Prostate gland (tissue), 2 donors: ENCODE results near the gene SLC39A9. TPM values are rescaled to one million over a fixed set of nuclear protein-coding genes. Genes with fewer than 3 reads are reported as not detected.
A peak's percentile ranks its signal among the peaks of the same experiment; 100 is the strongest.

Experiments
- DNase-seq: peaks from one replicate; pipeline ENCODE4 v3.0.0-alpha.2; 2019; ENCODE audit warnings: low spot score
- H3K27ac ChIP-seq, 2 donors: fragments of 200-600 bp; sonication (generic); 2 replicates each; pipeline ENCODE4 v1.5.1; 2017 to 2019
- H3K27me3 ChIP-seq: fragments of 200-600 bp; sonication (generic); replicated peaks from 2 replicates; pipeline ENCODE4 v1.5.1; 2019; ENCODE audit not compliant: insufficient read depth
- H3K36me3 ChIP-seq, 2 donors: fragments of 200-600 bp; sonication (generic); 1 replicate in 1 of 2; 2 replicates in 1 of 2; pipeline versions ENCODE4 v1.5.1 to v1.8.1; 2017 to 2019
- H3K4me1 ChIP-seq: fragments of 200-600 bp; sonication (generic); replicated peaks from 2 replicates; pipeline ENCODE4 v1.5.1; 2019
- H3K4me3 ChIP-seq, 2 donors: fragments of 200-600 bp; sonication (generic); 2 replicates each; pipeline ENCODE4 v1.5.1; 2017 to 2019
- H3K9me3 ChIP-seq: fragments of 200-600 bp; sonication (generic); 2 replicates; pipeline ENCODE4 v1.5.1; 2017
- POLR2A ChIP-seq: fragments of 450-650 bp; IDR thresholded peaks from one replicate; pipeline ENCODE4 v1.6.1; 2016; ENCODE audit warnings: antibody characterized with exemption, mild to moderate bottlenecking
- POLR2AphosphoS5 ChIP-seq: sonication (generic); formaldehyde crosslinking; IDR thresholded peaks from one replicate; pipeline ENCODE4 v1.6.1; 2017; ENCODE audit warnings: antibody characterized with exemption
- WGBS: methylation state at CpG from one replicate; pipeline ENCODE4 v1.1.5; 2018; 5-methylcytosine and 5-hydroxymethylcytosine counted together
- intact Hi-C: fragments of 100-400 bp; cut with DNase I; formaldehyde crosslinking; loops from one replicate; pipeline ENCODE4 v1.14.2; 2022
- total RNA-seq, 2 donors: library from RNA; depleted of rRNA; stranded (reverse); fragments of >200 nt; gene quantifications; one replicate each; pipeline ENCODE4 v1.1.0, GENCODE V29; 2016
- TF ChIP-seq, protein P1 (sequence below), 4 experiments: fragments of 200-600 bp in 2 of 4; fragments of 450-650 bp in 2 of 4; sonication (generic) in 2 of 4; IDR thresholded peaks; 1 replicate in 3 of 4; 2 replicates in 1 of 4; pipeline ENCODE4 v1.5.1; 2016 to 2019; ENCODE audit warnings: antibody characterized with exemption in 4 of 4, mild to moderate bottlenecking in 2 of 4, moderate library complexity in 2 of 4

The SLC39A9 gene
- total RNA-seq, 2 donors from 2014 or later: 71.5 to 102 TPM

DNA sequence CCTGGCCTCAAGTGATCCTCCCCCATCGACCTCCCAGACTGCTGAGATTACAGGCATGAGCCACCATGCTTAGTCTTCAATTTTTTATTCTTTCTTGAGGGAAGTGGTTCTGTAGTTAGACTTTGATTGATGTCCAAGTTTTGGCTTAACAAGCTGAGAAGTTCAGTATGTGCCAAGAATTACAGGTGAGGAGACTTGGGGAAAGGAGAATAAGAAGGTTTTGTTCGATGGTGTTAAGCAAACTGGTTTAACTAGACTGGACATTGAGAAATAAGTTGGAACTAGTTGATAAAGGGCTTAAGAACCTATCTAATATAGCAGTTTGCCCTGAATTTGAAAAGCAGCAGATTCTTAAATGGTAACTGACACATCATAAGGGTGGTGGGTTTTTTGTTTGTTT is 53.4 kb downstream of the SLC39A9 start:
- Histone ChIP-seq H3K27me3 (no peaks in the 10 kb centered on the region), H3K4me3 (no peak overlapping the region), H3K36me3 (peaks cover 0 to 4% of the 10 kb centered on the region in 2 donors), H3K9me3 (no peaks in the 10 kb centered on the region), H3K27ac (no peak overlapping the region), H3K4me1 (no peaks in the 10 kb centered on the region)
- no peak for DNase-seq
- 58% methylated on average over 2 of the region's 2 CpGs for WGBS
- TF ChIP-seq POLR2AphosphoS5 (no peak), POLR2A (no peak)
- TF ChIP-seq, protein P1, sequence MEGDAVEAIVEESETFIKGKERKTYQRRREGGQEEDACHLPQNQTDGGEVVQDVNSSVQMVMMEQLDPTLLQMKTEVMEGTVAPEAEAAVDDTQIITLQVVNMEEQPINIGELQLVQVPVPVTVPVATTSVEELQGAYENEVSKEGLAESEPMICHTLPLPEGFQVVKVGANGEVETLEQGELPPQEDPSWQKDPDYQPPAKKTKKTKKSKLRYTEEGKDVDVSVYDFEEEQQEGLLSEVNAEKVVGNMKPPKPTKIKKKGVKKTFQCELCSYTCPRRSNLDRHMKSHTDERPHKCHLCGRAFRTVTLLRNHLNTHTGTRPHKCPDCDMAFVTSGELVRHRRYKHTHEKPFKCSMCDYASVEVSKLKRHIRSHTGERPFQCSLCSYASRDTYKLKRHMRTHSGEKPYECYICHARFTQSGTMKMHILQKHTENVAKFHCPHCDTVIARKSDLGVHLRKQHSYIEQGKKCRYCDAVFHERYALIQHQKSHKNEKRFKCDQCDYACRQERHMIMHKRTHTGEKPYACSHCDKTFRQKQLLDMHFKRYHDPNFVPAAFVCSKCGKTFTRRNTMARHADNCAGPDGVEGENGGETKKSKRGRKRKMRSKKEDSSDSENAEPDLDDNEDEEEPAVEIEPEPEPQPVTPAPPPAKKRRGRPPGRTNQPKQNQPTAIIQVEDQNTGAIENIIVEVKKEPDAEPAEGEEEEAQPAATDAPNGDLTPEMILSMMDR (IDR thresholded peaks at IDR 0.05): no peak
- intact Hi-C loops: no loop called here

DNA sequence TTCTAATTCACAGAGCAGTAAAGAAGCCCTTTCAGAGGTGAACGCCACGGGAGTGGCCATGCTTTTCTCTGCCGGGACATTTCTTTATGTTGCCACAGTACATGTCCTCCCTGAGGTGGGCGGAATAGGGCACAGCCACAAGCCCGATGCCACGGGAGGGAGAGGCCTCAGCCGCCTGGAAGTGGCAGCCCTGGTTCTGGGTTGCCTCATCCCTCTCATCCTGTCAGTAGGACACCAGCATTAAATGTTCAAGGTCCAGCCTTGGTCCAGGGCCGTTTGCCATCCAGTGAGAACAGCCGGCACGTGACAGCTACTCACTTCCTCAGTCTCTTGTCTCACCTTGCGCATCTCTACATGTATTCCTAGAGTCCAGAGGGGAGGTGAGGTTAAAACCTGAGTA is 59.9 kb downstream of the SLC39A9 start:
- DNase-seq: no peak

DNA sequence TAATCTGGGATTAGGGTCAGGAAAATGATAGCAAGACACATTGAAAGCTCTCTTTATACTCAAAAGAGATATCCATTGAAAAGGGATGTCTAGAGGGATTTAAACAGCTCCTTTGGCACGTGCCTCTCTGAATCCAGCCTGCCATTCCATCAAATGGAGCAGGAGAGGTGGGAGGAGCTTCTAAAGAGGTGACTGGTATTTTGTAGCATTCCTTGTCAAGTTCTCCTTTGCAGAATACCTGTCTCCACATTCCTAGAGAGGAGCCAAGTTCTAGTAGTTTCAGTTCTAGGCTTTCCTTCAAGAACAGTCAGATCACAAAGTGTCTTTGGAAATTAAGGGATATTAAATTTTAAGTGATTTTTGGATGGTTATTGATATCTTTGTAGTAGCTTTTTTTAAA is 60.6 kb downstream of the SLC39A9 start:
- H3K27me3 ChIP-seq: no peaks in the 10 kb centered on the region
- WGBS: 57% methylated on average over 1 of the region's 1 CpG
- H3K9me3 ChIP-seq: no peaks in the 10 kb centered on the region
- intact Hi-C loops: loop anchor here (2.0 kb wide), 1 partner anchor 216 kb away; no protein-coding TSS in a partner anchor
- no peak overlapping the region for H3K27ac ChIP-seq
- peaks cover 0 to 4% of the 10 kb centered on the region in 2 donors for H3K36me3 ChIP-seq
- no peak overlapping the region for H3K4me3 ChIP-seq
- DNase-seq: no peak
- H3K4me1 ChIP-seq: no peaks in the 10 kb centered on the region
- TF ChIP-seq POLR2A (no peak), POLR2AphosphoS5 (no peak)
- TF ChIP-seq, protein P1 (IDR thresholded peaks at IDR 0.05): no peak

More for the DNA sequence above, 59.9 kb downstream of the SLC39A9 start:
- no peaks in the 10 kb centered on the region for H3K9me3 ChIP-seq
- WGBS: 89% methylated on average over 11 of the region's 11 CpGs
- peaks cover 0 to 4% of the 10 kb centered on the region in 2 donors for H3K36me3 ChIP-seq
- TF ChIP-seq POLR2AphosphoS5 (no peak), POLR2A (no peak)
- TF ChIP-seq, protein P1 (IDR thresholded peaks at IDR 0.05): no peak
- intact Hi-C loops: loop anchor here (2.0 kb wide), 1 partner anchor 216 kb away; no protein-coding TSS in a partner anchor
- H3K4me3 ChIP-seq: no peak overlapping the region
- H3K27me3 ChIP-seq: no peaks in the 10 kb centered on the region
- H3K27ac ChIP-seq: no peak overlapping the region
- no peaks in the 10 kb centered on the region for H3K4me1 ChIP-seq

DNA sequence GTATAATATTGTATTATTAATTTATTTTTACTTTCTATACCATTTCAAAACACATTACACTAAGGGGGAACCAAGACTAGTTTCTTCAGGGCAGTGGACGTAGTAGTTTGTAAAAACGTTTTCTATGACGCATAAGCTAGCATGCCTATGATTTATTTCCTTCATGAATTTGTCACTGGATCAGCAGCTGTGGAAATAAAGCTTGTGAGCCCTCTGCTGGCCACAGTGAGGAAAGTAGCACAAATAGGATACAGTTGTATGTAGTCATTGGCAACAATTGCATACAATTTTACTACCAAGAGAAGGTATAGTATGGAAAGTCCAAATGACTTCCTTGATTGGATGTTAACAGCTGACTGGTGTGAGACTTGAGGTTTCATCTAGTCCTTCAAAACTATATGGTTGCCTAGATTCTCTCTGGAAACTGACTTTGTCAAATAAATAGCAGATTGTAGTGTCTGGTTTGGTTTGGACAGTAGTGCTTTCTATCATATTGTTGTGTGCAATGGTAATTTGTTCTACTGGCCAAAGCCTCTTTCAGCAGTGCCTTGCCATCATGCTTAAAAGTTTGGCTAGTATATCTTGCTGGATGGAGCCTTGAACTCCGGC is 61.7 kb downstream of the SLC39A9 start:
- Histone ChIP-seq H3K4me3 (no peak overlapping the region), H3K27ac (no peak overlapping the region), H3K27me3 (no peaks in the 10 kb centered on the region), H3K9me3 (no peaks in the 10 kb centered on the region), H3K36me3 (peaks cover 0 to 4% of the 10 kb centered on the region in 2 donors), H3K4me1 (no peaks in the 10 kb centered on the region)
- peak; percentile 72 for DNase-seq
- TF ChIP-seq POLR2A: no peak
- TF ChIP-seq, protein P1 (IDR thresholded peaks at IDR 0.05): peak; percentile 35 to 91 (median 79)
- peak; percentile 82 for TF ChIP-seq POLR2AphosphoS5
- 25% methylated on average over 4 of the region's 4 CpGs for WGBS
- intact Hi-C loops: no loop called here

DNA sequence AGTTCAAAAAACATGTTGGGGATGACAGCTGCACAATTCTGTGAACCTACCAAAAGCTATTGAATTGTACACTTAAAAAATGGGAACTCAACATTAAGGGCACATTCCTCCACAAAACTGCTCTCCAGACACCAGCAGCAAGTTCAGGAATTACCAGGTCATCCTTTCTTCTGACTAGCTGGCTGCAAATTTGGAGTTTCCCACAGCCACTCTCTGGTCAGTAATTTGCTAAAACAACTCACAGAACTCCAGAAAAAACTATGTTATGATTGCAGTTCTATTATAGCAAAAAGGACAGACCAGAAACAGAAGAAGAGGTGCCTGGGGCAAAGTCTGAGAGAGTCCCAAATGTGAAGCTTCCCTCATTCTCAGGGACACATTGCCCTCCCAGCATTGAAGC is 65.9 kb downstream of the SLC39A9 start:
- intact Hi-C loops: no loop called here
- no peak for TF ChIP-seq POLR2A
- TF ChIP-seq, protein P1 (IDR thresholded peaks at IDR 0.05): no peak
- TF ChIP-seq POLR2AphosphoS5: no peak

More for the DNA sequence above, 65.9 kb downstream of the SLC39A9 start:
- no peak for DNase-seq
- no peaks in the 10 kb centered on the region for H3K9me3 ChIP-seq
- no peaks in the 10 kb centered on the region for H3K4me1 ChIP-seq
- no peak overlapping the region for H3K27ac ChIP-seq
- H3K27me3 ChIP-seq: no peaks in the 10 kb centered on the region
- no peak overlapping the region for H3K4me3 ChIP-seq
- no peaks in the 10 kb centered on the region for H3K36me3 ChIP-seq
